Uterus (tissue), 4 donors: ENCODE data around the gene PPP2R2B. TPM values are rescaled to one million over a fixed set of nuclear protein-coding genes. Genes with fewer than 3 reads are reported as not detected.

Experiments
- DNase-seq, 2 donors: peaks; one replicate each; pipeline ENCODE4 v3.0.0-alpha.2; 2019 to 2020
- H3K27ac ChIP-seq, 2 donors: fragments of 200-600 bp; sonication (generic); 1 replicate in 1 of 2; 2 replicates in 1 of 2; pipeline ENCODE4 v1.5.1; 2016 to 2018
- H3K27me3 ChIP-seq, 2 donors: fragments of 200-600 bp; sonication (generic); one replicate each; pipeline ENCODE4 v1.5.1; 2018 to 2019; ENCODE audit warnings: control low read depth in 1 of 2
- H3K36me3 ChIP-seq, 2 donors: fragments of 200-600 bp; sonication (generic); one replicate each; pipeline ENCODE4 v1.5.1; 2019; ENCODE audit warnings: control low read depth in 1 of 2
- H3K4me1 ChIP-seq, 2 donors: fragments of 200-600 bp; sonication (generic); one replicate each; pipeline ENCODE4 v1.5.1; 2018 to 2019; ENCODE audit warnings: control low read depth in 1 of 2
- H3K4me3 ChIP-seq, 2 donors: fragments of 200-600 bp; sonication (generic); 1 replicate in 1 of 2; 2 replicates in 1 of 2; pipeline ENCODE4 v1.5.1; 2018 to 2019; ENCODE audit warnings: mild to moderate bottlenecking in 1 of 2
- H3K9me3 ChIP-seq, 2 donors: fragments of 200-600 bp; sonication (generic); one replicate each; pipeline ENCODE4 v1.5.1; 2019; ENCODE audit warnings: control low read depth in 1 of 2
- CTCF ChIP-seq, 4 experiments: fragments of 200-600 bp in 2 of 4; fragments of 450-650 bp in 2 of 4; sonication (generic) in 2 of 4; IDR thresholded peaks; one replicate each; pipeline ENCODE4 v1.5.1; 2016 to 2019; ENCODE audit warnings: antibody characterized with exemption in 4 of 4, mild to moderate bottlenecking in 2 of 4, moderate library complexity in 1 of 4
- POLR2A ChIP-seq, 2 donors: fragments of 450-650 bp; IDR thresholded peaks; one replicate each; pipeline ENCODE4 v1.6.1; 2016; ENCODE audit warnings: antibody characterized with exemption in 2 of 2, mild to moderate bottlenecking in 1 of 2, moderate library complexity in 1 of 2
- intact Hi-C: fragments of 100-400 bp; cut with DNase I; formaldehyde crosslinking; loops from one replicate; pipeline ENCODE4 v1.15.1; 2023; ENCODE audit warnings: low total_unique reads
- total RNA-seq, 4 donors: library from RNA; depleted of rRNA in 3 of 4; stranded (reverse); fragments of >200 nt in 3 of 4; gene quantifications; one replicate each; pipeline versions ENCODE4 v1.1.0 to v1.2.4, GENCODE V29; 2014 to 2023
- donor health status: DM: yes; HTN: yes; CAD: no.

Gene PPP2R2B
- total RNA-seq, 4 donors from 2014 or later = 0.26 to 14.8 (median 2.0) TPM; not detected in 1

- Histone ChIP-seq H3K27me3 (no peaks in the 10 kb centered on the region), H3K4me1 (no peaks in the 10 kb centered on the region), H3K27ac (no peak overlapping the region), H3K4me3 (no peak overlapping the region), H3K9me3 (no peaks in the 10 kb centered on the region), H3K36me3 (no peaks in the 10 kb centered on the region)
- no peak for DNase-seq
- no peak for TF ChIP-seq POLR2A (IDR thresholded peaks at IDR 0.05)
- no peak for TF ChIP-seq CTCF (IDR thresholded peaks at IDR 0.05)
- intact Hi-C loops = no loop called here
These were observed 238.2 kb downstream of the PPP2R2B start for GRCh38 chr5:146640285-146640896.

GRCh38 chr5:146635443-146635842 is 243.1 kb downstream of the PPP2R2B start:
- Histone ChIP-seq H3K4me1 (no peaks in the 10 kb centered on the region), H3K36me3 (no peaks in the 10 kb centered on the region), H3K27me3 (no peaks in the 10 kb centered on the region), H3K4me3 (no peak overlapping the region), H3K9me3 (no peaks in the 10 kb centered on the region), H3K27ac (no peak overlapping the region)
- intact Hi-C loops = no loop called here
- TF ChIP-seq POLR2A (IDR thresholded peaks at IDR 0.05) (no peak), CTCF (IDR thresholded peaks at IDR 0.05) (no peak)
- DNase-seq = no peak

- TF ChIP-seq POLR2A (IDR thresholded peaks at IDR 0.05) = no peak
- no peak for TF ChIP-seq CTCF (IDR thresholded peaks at IDR 0.05)
- Histone ChIP-seq H3K27me3 (no peaks in the 10 kb centered on the region), H3K9me3 (no peaks in the 10 kb centered on the region), H3K27ac (no peak overlapping the region), H3K4me1 (no peaks in the 10 kb centered on the region), H3K4me3 (no peak overlapping the region), H3K36me3 (no peaks in the 10 kb centered on the region)
- DNase-seq = no peak
- intact Hi-C loops = no loop called here
These were observed 245.2 kb downstream of the PPP2R2B start for GRCh38 chr5:146633323-146633764.

GRCh38 chr5:146632620-146633322 is 245.8 kb downstream of the PPP2R2B start:
- Histone ChIP-seq H3K9me3 (no peaks in the 10 kb centered on the region), H3K27ac (no peak overlapping the region), H3K4me3 (no peak overlapping the region), H3K4me1 (no peaks in the 10 kb centered on the region), H3K36me3 (no peaks in the 10 kb centered on the region), H3K27me3 (no peaks in the 10 kb centered on the region)
- intact Hi-C loops = no loop called here
- no peak for DNase-seq
- no peak for TF ChIP-seq POLR2A (IDR thresholded peaks at IDR 0.05)
- TF ChIP-seq CTCF (IDR thresholded peaks at IDR 0.05) = no peak

- Histone ChIP-seq H3K4me3 (no peak overlapping the region), H3K27ac (no peak overlapping the region), H3K4me1 (no peaks in the 10 kb centered on the region), H3K36me3 (no peaks in the 10 kb centered on the region), H3K27me3 (no peaks in the 10 kb centered on the region), H3K9me3 (no peaks in the 10 kb centered on the region)
- DNase-seq = no peak
- intact Hi-C loops = no loop called here
- TF ChIP-seq POLR2A (IDR thresholded peaks at IDR 0.05) = no peak
- TF ChIP-seq CTCF (IDR thresholded peaks at IDR 0.05) = no peak
These were observed 248.1 kb downstream of the PPP2R2B start for GRCh38 chr5:146630472-146630871.
